Lower leg skin (tissue), 3 donors: ENCODE data around the gene NUP107.

Experiments used
- CTCF ChIP-seq, 3 donors: fragments of 450-650 bp; IDR thresholded peaks; one replicate each; pipeline ENCODE4 v1.5.1; 2016; ENCODE audit warnings: antibody characterized with exemption in 3 of 3, mild to moderate bottlenecking in 3 of 3, moderate library complexity in 2 of 3
- POLR2A ChIP-seq, 2 donors: fragments of 450-650 bp; IDR thresholded peaks; one replicate each; pipeline ENCODE4 v1.6.1; 2016 to 2017; ENCODE audit warnings: antibody characterized with exemption in 2 of 2, mild to moderate bottlenecking in 1 of 2, moderate library complexity in 1 of 2

- TF ChIP-seq CTCF (IDR thresholded peaks at IDR 0.05) (no peak), POLR2A (IDR thresholded peaks at IDR 0.05) (no peak)
Measured at GRCh38 chr12:68785358-68785757, 98.6 kb downstream of the NUP107 start.
